ENCODE data around the gene GRM7.

GRCh38 chr3:7290077-7290825 lies 429.3 kb downstream of the GRM7 start:
- no peak for TF ChIP-seq EZH2 (IDR thresholded peaks at IDR 0.05)
- no peak for TF ChIP-seq CTCF (IDR thresholded peaks at IDR 0.05)
- TF ChIP-seq EZH2phosphoT487 (IDR thresholded peaks at IDR 0.05): no peak

Data from neural progenitor cell (in vitro differentiated cells).